GM21529 (cell line): ENCODE measurements around the gene CCDC158.
"Not testable (repeated sequence)": the region's sequence is repeated elsewhere in the genome, so short reads cannot be mapped to it uniquely, and the experiment has no call there.

Source experiments
- ATAC-seq: cut with Tn5 transposase; IDR thresholded peaks from one replicate; pipeline ENCODE4 v1.9.1; 2021; ENCODE audit not compliant: unreplicated experiment

Gene CCDC158

DNA sequence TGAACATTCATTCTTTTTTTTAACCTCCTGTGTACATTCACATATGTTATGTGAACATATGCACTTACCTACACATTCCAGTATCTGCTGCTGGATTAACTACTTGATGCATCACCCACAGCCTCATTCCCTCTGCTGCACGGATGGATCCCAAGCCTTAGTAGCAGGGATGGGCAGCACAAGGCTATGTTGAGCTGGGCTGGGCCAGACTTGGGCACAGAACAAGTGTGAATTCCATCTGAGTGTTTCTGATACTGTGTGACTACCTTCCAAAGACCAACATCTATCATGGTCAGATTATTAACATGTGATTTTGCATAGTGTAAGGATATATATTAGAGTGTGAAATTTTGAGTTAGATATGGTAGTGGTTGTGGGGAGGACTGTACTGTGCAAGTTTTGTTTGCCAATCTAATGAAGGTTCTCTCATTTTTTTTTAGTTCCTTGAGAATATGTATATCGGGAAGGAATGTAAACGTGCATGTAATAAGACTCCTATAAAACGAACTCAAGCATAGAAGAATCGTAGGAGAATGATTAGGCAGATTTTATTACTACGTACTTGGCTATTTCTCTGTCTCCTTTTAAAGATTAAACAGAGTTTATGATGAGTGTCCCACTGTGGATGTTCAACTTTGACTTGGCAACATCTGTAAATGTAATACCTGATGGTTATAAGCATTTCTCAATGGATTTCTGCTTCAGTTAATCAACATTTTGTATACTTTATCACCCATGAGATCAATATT is 137.8 kb downstream of the CCDC158 start:
- no peak for ATAC-seq

GRCh38 chr4:76281594-76281993 is 139.3 kb downstream of the CCDC158 start:
- ATAC-seq: not testable (repeated sequence)

DNA sequence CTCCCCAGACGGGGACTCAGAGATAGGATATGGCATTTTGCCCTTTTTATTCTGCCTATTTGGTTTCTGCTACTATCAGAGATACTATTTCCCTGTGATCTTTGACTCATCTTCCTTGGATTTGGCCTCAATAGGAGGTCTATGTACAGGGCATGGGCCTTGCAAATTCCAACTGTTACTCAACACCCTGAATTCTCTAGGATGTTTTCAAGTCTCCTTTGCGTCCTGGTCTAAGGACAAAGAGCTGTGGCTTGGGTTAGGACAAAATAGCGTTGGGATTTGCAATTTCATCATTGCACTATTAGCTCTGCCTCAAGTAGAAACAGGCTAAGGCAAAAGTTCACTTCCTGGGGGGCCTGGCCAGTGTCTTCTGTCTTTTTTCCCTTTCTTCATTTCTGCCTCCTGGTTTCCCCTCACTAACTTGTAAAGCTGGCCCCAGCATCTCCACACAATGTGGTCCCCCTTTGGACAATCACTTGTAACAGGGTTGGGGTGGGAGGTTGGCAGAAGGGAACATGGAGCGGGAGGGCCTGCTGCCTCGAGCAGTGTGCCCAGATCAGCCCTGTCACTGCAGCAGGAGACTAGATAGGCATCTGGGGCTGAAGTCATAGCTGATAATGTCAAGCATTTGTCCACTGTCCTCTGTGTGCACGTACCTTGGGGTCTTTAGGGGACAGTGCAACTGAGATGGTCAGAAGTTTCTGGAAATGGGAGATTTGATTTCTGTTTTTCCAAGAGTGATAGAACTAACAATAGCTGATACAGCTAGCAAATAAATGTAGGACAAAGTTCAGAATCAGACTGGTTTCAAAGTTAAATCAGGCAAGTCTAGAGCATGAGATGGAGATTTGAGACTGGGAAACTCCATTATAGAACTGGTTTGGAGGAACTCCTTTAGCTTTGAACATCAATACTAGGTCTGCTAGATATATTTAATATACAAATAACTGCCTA is 140.2 kb downstream of the CCDC158 start:
- no peak for ATAC-seq

DNA sequence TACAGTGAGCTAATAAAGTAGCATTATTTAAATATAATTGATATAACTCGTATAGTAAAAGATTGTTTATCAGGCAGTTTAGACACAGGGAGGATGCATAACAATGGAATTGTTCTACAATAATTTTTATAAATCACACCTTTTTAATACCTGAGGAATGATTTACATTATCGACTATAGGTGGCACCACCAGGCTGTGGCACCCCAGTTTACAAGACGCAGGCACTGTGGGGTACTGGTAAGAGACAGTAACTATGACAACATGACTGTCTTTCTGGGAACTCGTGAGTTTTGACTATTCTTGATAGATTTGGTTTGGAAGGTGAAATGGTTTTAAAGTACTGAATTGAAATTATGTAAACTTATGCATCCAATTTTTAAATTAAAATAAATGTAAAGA is 141.5 kb downstream of the CCDC158 start:
- ATAC-seq: no peak

GRCh38 chr4:76278583-76278982 is 142.4 kb downstream of the CCDC158 start:
- no peak for ATAC-seq

GRCh38 chr4:76277667-76278066 is 143.3 kb downstream of the CCDC158 start:
- ATAC-seq: no peak

- no peak for ATAC-seq
Measured at GRCh38 chr4:76276813-76277212, 144.1 kb downstream of the CCDC158 start.

DNA sequence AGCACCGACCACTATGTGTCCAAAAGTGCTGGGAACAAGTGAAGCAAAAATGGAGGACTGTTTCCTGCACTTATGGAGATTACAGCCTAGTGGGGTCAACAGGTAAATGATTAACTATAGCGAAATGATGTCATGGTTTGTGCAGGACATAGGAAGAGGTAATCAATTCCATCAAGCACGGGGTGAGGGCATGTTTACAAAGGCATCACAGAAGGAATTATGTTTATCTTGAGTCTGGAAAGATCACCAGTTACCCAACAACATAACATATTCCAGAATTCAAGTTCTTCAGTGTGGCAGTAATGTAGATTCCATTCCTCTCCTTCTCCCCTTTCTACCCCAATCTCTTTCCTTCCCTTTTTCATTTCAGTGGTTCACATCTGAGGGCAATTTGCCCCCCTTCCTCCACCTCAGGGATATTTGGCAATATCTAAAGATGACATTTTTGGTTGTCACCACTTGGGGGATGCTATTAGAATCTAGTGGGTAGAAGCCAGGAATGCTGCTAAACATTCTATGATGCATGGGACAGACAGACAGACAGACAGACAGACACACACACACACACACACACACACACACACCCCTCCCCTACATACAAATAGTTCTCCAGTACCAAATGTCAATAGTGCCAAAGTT is 145.3 kb downstream of the CCDC158 start:
- ATAC-seq: no peak

DNA sequence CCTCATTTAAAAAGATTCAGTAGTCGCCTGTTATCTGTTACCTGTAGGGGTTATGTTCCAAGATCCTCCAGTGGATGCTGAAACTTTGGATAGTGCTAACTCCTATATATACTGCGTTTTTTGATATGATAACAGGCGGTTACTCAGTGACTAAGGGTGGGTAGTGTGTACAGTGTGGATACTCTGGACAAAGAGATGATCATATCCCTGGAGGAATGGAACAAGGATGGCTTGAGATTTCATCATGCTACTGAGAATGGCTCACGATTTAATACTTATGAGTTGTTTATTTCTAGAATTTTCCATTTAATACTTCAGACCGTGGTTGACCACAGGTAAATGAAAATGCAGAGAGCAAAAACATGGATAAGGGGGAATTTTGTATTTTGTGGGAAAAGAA is 147.9 kb downstream of the CCDC158 start:
- ATAC-seq: no peak

DNA sequence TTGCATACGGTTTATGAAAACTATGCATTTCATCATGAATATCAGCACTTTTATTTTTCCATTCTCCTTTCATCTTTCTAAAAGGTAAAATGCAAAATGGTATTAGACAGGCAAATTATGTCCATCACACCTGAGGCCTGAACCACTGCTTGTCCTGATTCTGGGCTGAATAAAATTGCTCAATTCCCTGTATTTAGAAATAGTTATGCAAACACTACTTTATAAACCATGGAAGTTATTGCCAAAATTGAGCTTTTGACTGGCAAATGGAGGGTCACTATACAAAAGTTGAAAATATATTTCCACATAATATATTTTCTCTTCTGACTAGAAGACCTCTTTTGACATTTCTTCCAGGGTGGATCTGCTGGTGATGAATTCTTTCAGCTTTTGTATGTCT is 148.4 kb downstream of the CCDC158 start:
- no peak for ATAC-seq

DNA sequence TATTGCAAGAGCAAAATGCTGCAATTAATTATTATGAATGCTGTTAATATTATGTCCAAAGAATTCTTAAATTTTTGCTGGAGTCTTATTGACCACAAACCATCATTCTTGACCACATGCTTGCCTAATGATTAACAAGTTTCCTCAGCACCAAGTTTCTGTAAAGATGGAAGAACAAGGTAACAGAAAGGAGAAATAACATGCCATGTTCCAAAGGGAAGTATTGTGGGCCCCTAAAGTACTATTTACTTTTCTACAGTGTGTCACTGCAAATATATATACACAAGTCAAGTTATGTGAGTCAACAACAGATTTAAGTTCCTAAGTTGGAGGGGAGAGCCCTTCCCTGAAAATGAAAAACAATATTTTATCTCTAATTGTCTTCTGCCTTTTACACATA is 148.9 kb downstream of the CCDC158 start:
- no peak for ATAC-seq

GRCh38 chr4:76271248-76271647 is 149.7 kb downstream of the CCDC158 start:
- no peak for ATAC-seq

DNA sequence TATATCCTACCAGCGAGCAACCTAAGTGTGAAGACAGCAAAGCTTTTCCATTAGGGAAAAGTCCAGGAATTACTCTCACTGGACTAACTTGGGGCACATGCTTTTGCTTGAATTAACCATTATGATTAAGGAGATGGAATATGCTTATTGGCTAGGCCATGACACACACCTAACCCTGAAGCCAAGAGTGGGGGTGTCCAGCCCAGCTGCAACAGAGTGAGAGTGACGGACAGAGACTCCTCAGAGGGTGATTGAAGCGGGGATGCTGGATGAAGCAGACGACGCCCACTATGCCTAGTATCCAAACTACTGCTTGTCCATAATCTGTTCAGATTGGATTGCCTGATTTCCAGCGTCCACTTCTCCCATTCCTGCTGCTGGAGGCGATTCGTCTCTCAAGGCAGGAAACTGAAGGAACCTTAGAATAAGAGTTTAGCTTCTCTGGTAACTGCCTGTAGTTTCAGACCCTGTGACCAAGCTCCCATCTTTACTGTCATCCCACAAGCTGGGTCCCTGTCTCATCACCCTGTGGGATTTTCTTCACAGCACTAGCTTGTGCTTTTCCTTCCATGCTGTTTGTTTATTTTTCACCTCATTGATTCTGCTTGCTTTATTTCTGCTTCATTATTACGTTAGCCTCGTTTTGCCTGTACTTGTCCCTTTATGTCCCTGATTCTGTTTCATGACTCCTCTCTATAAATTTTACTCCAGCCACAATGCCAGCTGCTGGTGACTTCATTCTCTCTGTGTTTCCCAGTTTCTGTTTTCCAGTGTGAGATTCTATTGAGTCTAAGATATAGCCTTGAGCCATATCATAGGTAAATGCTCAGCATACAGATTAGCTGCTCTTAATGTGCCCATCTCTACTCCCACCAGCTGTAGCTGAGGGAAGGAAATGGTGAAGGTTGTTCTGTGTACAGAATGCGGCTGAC is 150.4 kb downstream of the CCDC158 start:
- ATAC-seq: no peak

- no peak for ATAC-seq
Measured at GRCh38 chr4:76267811-76268210, 153.1 kb downstream of the CCDC158 start.

DNA sequence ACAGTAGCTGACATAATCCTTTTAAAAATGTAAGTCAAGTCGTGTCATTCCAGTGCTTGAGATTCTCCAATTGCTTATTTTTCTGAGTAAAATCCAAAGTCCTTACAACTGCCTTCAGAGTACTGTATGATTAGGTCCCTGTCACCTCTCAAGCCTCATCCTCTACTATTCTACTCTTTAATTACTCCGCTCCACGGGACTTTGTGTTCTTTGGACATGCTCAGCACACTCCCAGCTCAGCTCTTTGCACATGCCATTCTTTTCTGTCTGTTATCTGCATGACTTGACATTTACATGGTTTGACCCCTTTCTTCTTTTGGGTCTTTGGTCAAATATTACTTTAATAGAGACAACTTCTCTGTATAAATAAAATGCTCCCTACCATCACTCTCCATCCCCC is 154.3 kb downstream of the CCDC158 start:
- ATAC-seq: no peak

DNA sequence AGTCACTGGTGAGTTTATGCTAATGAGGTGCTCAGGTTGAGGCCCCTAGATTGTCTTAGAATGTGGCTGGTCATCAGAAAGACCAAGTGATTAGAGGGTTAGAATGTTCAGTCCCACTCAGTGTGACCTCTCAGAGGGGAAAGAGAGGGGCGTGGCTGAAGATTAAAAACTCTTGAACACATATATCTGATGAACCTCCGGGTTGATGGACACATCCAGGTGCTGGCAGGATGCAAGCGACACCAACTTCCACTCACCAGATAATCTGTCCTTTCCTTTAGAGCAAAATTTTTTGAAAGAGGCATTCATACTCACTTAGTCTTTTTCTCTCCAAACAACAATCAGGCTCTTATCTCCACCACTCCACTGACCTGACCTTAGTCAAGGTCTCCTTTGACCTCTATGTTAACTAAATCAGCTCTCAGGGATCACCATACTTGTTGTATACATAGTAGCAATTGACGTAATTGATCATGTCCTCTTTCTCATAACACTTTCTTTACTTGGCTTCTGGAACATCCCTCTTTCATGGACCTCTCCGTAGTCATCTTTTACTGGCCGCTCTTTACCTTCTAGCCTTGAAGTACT is 155.2 kb downstream of the CCDC158 start:
- no peak for ATAC-seq
